Nephron progenitor cell (in vitro differentiated cells): ENCODE results near the gene SPRYD4.

Experiments
- DNase-seq: peaks from one replicate; pipeline ENCODE4 v3.0.0; 2021
- H3K27ac Mint-ChIP-seq: 2 replicates; pipeline ENCODE4 v1.8.0; 2021; ENCODE audit warnings: mild to moderate bottlenecking, moderate library complexity, mixed read lengths
- H3K27me3 Mint-ChIP-seq: 2 replicates; pipeline ENCODE4 v1.8.0; 2021; ENCODE audit warnings: mild to moderate bottlenecking, low read depth, mixed read lengths; ENCODE audit not compliant: poor library complexity
- H3K36me3 Mint-ChIP-seq: 2 replicates; pipeline ENCODE4 v1.8.0; 2021; ENCODE audit warnings: low read depth, mixed read lengths
- H3K4me1 Mint-ChIP-seq: 2 replicates; pipeline ENCODE4 v1.8.0; 2021; ENCODE audit warnings: mixed read lengths
- H3K4me3 Mint-ChIP-seq: 2 replicates; pipeline ENCODE4 v1.8.0; 2021; ENCODE audit warnings: mild to moderate bottlenecking, moderate library complexity, mixed read lengths
- H3K9me3 Mint-ChIP-seq: 2 replicates; pipeline ENCODE4 v1.8.0; 2021; ENCODE audit warnings: mild to moderate bottlenecking, moderate library complexity, mixed read lengths
- CTCF ChIP-seq: fragments of 200-600 bp; sonication (generic); IDR thresholded peaks from 2 replicates; pipeline ENCODE4 v1.5.0; 2021; ENCODE audit warnings: antibody characterized with exemption

The SPRYD4 gene

GRCh38 chr12:56521590-56522371 is 53.4 kb downstream of the SPRYD4 start, which contains the start of gene RBMS2:
Gene RBMS2, plus strand, starts transcription at chr12:56521820. Its CDS starts 204 bp downstream, at chr12:56522024.
- TF ChIP-seq CTCF = no peak
- Mint-ChIP-seq H3K9me3 (no peaks in the 10 kb centered on the region), H3K27ac (peak within 1 kb of the TSS; percentile 89), H3K4me3 (peak within 1 kb of the TSS; percentile 92), H3K4me1 (peaks cover 29% of the 10 kb centered on the region), H3K36me3 (no peaks in the 10 kb centered on the region), H3K27me3 (no peaks in the 10 kb centered on the region)
- peak; percentile 62 for DNase-seq

- no peak for TF ChIP-seq CTCF
- peak overlapping the region; percentile 92 for H3K4me3 Mint-ChIP-seq
- peaks cover 32% of the 10 kb centered on the region for H3K4me1 Mint-ChIP-seq
- no peaks in the 10 kb centered on the region for H3K9me3 Mint-ChIP-seq
- no peaks in the 10 kb centered on the region for H3K36me3 Mint-ChIP-seq
- DNase-seq = no peak
- H3K27ac Mint-ChIP-seq = peak overlapping the region; percentile 71
- no peaks in the 10 kb centered on the region for H3K27me3 Mint-ChIP-seq
Observed at GRCh38 chr12:56522411-56523193, 54.2 kb downstream of the SPRYD4 start.

- no peak for TF ChIP-seq CTCF
- H3K27ac Mint-ChIP-seq = no peak overlapping the region
- H3K4me3 Mint-ChIP-seq = no peak overlapping the region
- H3K4me1 Mint-ChIP-seq = peaks cover 13% of the 10 kb centered on the region
- no peaks in the 10 kb centered on the region for H3K36me3 Mint-ChIP-seq
- H3K9me3 Mint-ChIP-seq = no peaks in the 10 kb centered on the region
- DNase-seq = no peak
- no peaks in the 10 kb centered on the region for H3K27me3 Mint-ChIP-seq
Observed at GRCh38 chr12:56528846-56529245, 60.5 kb downstream of the SPRYD4 start.
